SHP77 (cell line): ENCODE results near the gene PROSER3.
"Not testable (repeated sequence)": the region's sequence is repeated elsewhere in the genome, so short reads cannot be mapped to it uniquely, and the experiment has no call there.

ENCODE experiments used
- DNase-seq, 2 experiments: peaks; one replicate each; lab custom pipeline; 2025; lab: John Stamatoyannopoulos, UW

Gene PROSER3

GRCh38 chr19:35722897-35723296 lies 35.1 kb upstream of the PROSER3 start:
- DNase-seq: no peak

GRCh38 chr19:35723671-35724070 lies 34.3 kb upstream of the PROSER3 start:
- DNase-seq: no peak

- DNase-seq: not testable (repeated sequence)
These were observed 33.8 kb upstream of the PROSER3 start for GRCh38 chr19:35724132-35724531.

- no peak for DNase-seq
These were observed 33.4 kb upstream of the PROSER3 start for GRCh38 chr19:35724560-35724959.

DNA sequence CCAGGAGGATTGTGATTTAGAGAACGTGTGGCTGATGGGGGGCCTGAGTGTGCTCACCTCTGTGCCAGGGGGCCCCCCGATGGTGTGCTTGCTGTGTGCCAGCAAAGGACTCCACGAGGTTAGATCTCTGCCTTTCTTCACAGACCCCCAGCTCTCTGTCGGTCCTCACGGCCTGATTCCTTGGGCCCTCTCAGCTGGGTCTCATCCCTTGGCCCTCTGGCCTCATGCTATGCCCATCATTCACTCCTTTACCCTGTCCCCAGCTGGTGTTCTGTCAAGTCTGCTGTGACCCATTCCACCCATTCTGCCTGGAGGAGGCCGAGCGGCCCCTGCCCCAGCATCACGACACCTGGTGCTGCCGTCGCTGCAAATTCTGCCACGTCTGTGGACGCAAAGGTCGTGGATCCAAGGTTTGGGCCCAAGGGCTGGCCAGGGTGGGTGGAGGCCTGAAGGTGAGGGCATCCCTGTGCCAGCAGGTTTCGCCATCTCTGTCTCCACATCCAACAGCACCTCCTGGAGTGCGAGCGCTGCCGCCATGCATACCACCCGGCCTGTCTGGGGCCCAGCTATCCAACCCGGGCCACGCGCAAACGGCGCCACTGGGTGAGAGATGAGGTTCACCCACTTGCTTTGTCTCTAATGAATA lies 32.6 kb upstream of the PROSER3 start:
- no peak for DNase-seq

GRCh38 chr19:35727053-35727955 lies 30.7 kb upstream of the PROSER3 start:
- DNase-seq: no peak

GRCh38 chr19:35727956-35728706 lies 29.8 kb upstream of the PROSER3 start:
- no peak for DNase-seq

GRCh38 chr19:35729021-35729420 lies 29.0 kb upstream of the PROSER3 start:
- no peak for DNase-seq

- DNase-seq: no peak
These were observed 28.2 kb upstream of the PROSER3 start for GRCh38 chr19:35729763-35730162.

DNA sequence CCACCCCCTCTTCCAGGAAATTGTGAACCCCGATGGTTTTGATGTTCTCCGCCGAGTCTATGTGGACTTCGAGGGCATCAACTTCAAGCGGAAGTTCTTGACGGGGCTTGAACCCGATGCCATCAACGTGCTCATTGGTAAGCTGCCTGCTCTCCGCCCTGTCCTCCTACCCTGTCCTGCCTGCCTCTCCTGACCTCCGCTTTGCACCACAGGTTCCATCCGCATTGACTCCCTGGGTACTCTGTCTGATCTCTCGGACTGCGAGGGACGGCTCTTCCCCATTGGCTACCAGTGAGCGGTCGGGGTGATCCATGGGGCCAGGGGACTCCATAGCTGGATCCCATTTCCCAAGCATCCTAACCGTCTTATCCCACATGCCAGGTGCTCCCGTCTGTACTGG lies 27.6 kb upstream of the PROSER3 start:
- no peak for DNase-seq

DNA sequence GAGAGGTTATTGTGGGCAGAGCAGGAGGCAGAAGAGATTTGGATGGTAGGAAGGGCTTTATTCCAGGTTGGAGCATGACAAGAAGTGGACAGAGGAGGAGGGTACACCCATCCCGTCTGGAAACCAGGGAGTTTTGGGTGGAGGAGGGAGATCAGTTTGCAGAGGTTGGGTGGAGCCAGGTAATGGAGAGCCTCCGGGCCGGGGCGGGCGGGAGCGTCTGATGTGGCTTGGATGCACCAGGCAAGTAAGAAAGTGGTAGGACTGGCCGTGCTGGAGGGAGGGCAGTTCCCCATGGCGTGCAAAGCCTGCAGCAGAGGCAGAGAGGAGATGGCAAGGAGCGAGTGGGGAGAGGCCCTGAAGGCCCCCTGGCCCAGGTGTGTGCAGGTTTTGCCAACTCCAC lies 26.6 kb upstream of the PROSER3 start:
- DNase-seq: no peak

GRCh38 chr19:35731779-35732405 lies 26.1 kb upstream of the PROSER3 start:
- DNase-seq: no peak

DNA sequence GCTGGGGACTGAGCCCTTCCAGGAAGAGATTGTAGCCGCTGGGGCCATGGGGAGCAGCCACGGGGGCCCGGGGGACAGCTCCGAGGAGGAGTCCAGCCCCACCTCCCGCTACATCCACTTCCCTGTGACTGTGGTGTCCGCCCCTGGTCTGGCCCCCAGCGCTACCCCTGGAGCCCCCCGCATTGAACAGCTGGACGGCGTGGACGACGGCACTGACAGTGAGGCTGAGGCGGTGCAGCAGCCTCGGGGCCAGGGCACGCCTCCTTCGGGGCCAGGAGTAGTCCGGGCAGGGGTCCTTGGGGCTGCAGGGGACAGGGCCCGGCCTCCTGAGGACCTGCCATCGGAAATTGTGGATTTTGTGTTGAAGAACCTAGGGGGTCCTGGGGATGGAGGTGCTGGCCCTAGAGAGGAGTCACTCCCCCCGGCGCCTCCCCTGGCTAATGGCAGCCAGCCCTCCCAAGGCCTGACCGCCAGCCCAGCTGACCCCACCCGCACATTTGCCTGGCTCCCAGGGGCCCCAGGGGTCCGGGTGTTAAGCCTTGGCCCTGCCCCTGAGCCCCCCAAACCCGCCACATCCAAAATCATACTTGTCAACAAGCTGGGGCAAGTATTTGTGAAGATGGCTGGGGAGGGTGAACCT lies 25.3 kb upstream of the PROSER3 start:
- DNase-seq: no peak

DNA sequence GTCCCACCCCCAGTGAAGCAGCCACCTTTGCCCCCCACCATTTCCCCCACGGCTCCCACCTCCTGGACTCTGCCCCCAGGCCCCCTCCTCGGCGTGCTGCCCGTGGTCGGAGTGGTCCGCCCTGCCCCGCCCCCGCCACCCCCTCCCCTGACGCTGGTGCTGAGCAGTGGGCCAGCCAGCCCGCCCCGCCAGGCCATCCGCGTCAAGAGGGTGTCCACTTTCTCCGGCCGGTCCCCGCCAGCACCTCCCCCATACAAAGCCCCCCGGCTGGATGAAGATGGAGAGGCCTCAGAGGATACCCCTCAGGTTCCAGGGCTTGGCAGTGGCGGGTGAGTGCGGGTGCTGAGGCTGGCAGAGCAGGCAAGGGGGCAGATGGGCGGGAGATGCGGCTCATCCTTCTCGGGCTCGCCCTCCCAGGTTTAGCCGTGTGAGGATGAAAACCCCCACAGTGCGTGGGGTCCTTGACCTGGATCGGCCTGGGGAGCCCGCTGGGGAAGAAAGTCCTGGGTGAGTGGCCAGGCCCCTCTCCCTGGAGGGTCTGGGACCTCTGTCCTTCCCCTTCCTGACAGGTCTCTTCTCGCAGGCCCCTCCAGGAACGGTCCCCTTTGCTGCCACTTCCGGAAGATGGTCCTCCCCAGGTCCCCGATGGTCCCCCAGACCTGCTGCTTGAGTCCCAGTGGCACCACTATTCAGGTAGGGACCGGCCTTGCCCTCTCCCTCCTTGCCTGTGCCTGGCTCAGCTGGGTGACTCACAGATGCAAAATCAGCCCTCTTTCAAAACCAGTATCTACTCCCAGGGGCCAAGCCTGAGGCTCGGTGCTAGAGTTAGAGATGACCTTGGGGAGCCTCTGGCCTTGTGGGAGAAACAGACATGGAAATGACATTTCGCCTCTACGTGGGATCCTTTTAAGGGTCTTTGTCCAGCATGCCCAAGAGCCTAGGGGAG lies 24.5 kb upstream of the PROSER3 start:
- no peak for DNase-seq

GRCh38 chr19:35734273-35734672 lies 23.7 kb upstream of the PROSER3 start:
- DNase-seq: no peak

DNA sequence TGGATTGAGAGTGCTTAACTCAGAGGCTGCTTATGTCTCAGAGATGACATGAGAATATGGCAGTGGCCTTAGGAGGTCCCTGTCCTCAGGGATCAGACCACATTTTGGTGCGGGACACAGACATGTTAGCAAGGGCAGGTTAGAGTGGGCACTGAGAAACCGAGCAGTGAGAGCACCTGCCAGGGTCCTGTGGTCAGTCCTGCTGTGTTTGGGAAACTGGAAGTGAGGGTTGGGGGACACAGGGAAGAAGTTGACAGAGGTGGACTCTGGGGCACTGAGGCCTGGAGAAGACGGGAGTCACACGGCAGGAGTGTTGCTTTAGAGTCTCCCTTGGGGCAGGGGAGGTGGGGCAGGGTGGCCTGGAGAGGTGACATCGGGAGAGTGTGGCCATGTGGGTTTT lies 23.1 kb upstream of the PROSER3 start:
- no peak for DNase-seq

GRCh38 chr19:35736913-35737886 lies 20.8 kb upstream of the PROSER3 start:
- no peak for DNase-seq

DNA sequence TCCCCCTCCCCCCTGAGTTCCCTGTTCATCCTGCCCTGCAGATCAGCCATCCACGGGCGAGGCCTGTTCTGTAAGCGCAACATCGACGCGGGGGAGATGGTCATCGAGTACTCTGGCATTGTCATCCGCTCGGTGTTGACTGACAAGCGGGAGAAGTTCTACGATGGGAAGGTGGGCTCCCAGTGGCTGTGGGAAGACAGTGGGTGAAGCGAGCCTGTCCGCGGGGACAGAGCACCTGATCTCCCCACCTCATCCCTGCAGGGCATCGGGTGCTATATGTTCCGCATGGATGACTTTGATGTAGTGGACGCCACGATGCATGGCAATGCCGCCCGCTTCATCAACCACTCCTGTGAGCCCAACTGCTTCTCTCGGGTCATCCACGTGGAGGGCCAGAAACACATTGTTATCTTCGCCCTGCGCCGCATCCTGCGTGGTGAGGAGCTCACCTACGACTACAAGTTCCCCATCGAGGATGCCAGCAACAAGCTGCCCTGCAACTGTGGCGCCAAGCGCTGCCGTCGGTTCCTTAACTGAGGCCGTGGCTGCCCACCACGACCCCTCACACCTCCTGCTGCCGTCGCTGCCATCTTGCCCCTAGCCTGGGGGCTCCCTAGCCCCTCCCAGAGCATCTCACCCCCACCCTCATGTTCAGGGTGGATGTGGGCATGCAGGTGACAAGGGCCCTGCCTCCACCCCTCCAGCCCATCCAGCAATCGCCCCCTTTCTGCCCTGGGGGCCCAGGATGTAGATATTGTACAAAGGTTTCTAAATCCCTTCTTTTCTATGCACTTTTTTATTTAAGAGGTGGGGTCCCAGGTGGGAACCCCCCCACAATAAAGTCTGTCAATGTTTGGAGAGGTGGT lies 19.7 kb upstream of the PROSER3 start:
- DNase-seq: no peak

GRCh38 chr19:35738887-35739229 lies 19.1 kb upstream of the PROSER3 start:
- no peak for DNase-seq
